ENCODE measurements around the gene ZFP57.
"Not testable (repeated sequence)": the region's sequence is repeated elsewhere in the genome, so short reads cannot be mapped to it uniquely, and the experiment has no call there.

Gene ZFP57

GRCh38 chr6:29671026-29671425 is 9.9 kb downstream of the ZFP57 start:
- WGBS (ENCODE audit: insufficient coverage, insufficient read length): no CpG with 5 or more reads among the region's 1 CpG
- no peak overlapping the region for H3K27ac ChIP-seq (ENCODE audit: low read length)
- no peaks in the 10 kb centered on the region for H3K27me3 ChIP-seq (ENCODE audit: control insufficient read depth, insufficient read depth, low read length)
- no peaks in the 10 kb centered on the region for H3K36me3 ChIP-seq (ENCODE audit: control insufficient read depth, insufficient read depth, low read length)
- no peak overlapping the region for H3K4me3 ChIP-seq (ENCODE audit: low read length)
- DNase-seq (ENCODE audit: low read depth, low spot score): no peak
- H3K4me1 ChIP-seq (ENCODE audit: control insufficient read depth, insufficient read depth, low read length): peaks cover 5% of the 10 kb centered on the region
- H3K9me3 ChIP-seq (ENCODE audit: control insufficient read depth, insufficient read depth, low read length): no peaks in the 10 kb centered on the region

GRCh38 chr6:29667158-29667557 is 13.8 kb downstream of the ZFP57 start:
- no CpG with 5 or more reads among the region's 5 CpGs for WGBS (ENCODE audit: insufficient coverage, insufficient read length)
- Histone ChIP-seq H3K9me3 (ENCODE audit: control insufficient read depth, insufficient read depth, low read length) (no peaks in the 10 kb centered on the region), H3K4me1 (ENCODE audit: control insufficient read depth, insufficient read depth, low read length) (peaks cover 9% of the 10 kb centered on the region), H3K27ac (ENCODE audit: low read length) (peak overlapping the region; percentile 75), H3K36me3 (ENCODE audit: control insufficient read depth, insufficient read depth, low read length) (no peaks in the 10 kb centered on the region), H3K27me3 (ENCODE audit: control insufficient read depth, insufficient read depth, low read length) (no peaks in the 10 kb centered on the region), H3K4me3 (ENCODE audit: low read length) (no peak overlapping the region)
- DNase-seq (ENCODE audit: low read depth, low spot score): no peak

- Histone ChIP-seq H3K4me3 (ENCODE audit: low read length) (no peak overlapping the region), H3K36me3 (ENCODE audit: control insufficient read depth, insufficient read depth, low read length) (no peaks in the 10 kb centered on the region), H3K9me3 (ENCODE audit: control insufficient read depth, insufficient read depth, low read length) (no peaks in the 10 kb centered on the region), H3K27ac (ENCODE audit: low read length) (peak overlapping the region; percentile 75), H3K27me3 (ENCODE audit: control insufficient read depth, insufficient read depth, low read length) (no peaks in the 10 kb centered on the region), H3K4me1 (ENCODE audit: control insufficient read depth, insufficient read depth, low read length) (peaks cover 9% of the 10 kb centered on the region)
- no CpG with 5 or more reads among the region's 1 CpG for WGBS (ENCODE audit: insufficient coverage, insufficient read length)
- DNase-seq (ENCODE audit: low read depth, low spot score): no peak
Measured at GRCh38 chr6:29666826-29667130, 14.2 kb downstream of the ZFP57 start.

- no peak for DNase-seq (ENCODE audit: low read depth, low spot score)
- peak overlapping the region; percentile 75 for H3K27ac ChIP-seq (ENCODE audit: low read length)
- peaks cover 9% of the 10 kb centered on the region for H3K4me1 ChIP-seq (ENCODE audit: control insufficient read depth, insufficient read depth, low read length)
- H3K27me3 ChIP-seq (ENCODE audit: control insufficient read depth, insufficient read depth, low read length): no peaks in the 10 kb centered on the region
- H3K36me3 ChIP-seq (ENCODE audit: control insufficient read depth, insufficient read depth, low read length): no peaks in the 10 kb centered on the region
- no peak overlapping the region for H3K4me3 ChIP-seq (ENCODE audit: low read length)
- H3K9me3 ChIP-seq (ENCODE audit: control insufficient read depth, insufficient read depth, low read length): no peaks in the 10 kb centered on the region
- no CpG with 5 or more reads among the region's 8 CpGs for WGBS (ENCODE audit: insufficient coverage, insufficient read length)
Measured at GRCh38 chr6:29665942-29666825, 14.8 kb downstream of the ZFP57 start.

- no CpG with 5 or more reads among the region's 5 CpGs for WGBS (ENCODE audit: insufficient coverage, insufficient read length)
- no peaks in the 10 kb centered on the region for H3K27me3 ChIP-seq (ENCODE audit: control insufficient read depth, insufficient read depth, low read length)
- H3K9me3 ChIP-seq (ENCODE audit: control insufficient read depth, insufficient read depth, low read length): no peaks in the 10 kb centered on the region
- no peak for DNase-seq (ENCODE audit: low read depth, low spot score)
- H3K4me3 ChIP-seq (ENCODE audit: low read length): no peak overlapping the region
- H3K4me1 ChIP-seq (ENCODE audit: control insufficient read depth, insufficient read depth, low read length): peaks cover 7% of the 10 kb centered on the region; the same call in 1 of the 2 replicates
- H3K36me3 ChIP-seq (ENCODE audit: control insufficient read depth, insufficient read depth, low read length): no peaks in the 10 kb centered on the region
- no peak overlapping the region for H3K27ac ChIP-seq (ENCODE audit: low read length)
Measured at GRCh38 chr6:29663300-29664042, 17.5 kb downstream of the ZFP57 start.

GRCh38 chr6:29661502-29662141 is 19.3 kb downstream of the ZFP57 start:
- peak; percentile 80 for DNase-seq (ENCODE audit: low read depth, low spot score)
- peak overlapping the region; percentile 49 for H3K27ac ChIP-seq (ENCODE audit: low read length)
- not testable (repeated sequence) for H3K36me3 ChIP-seq (ENCODE audit: control insufficient read depth, insufficient read depth, low read length); H3K27me3 ChIP-seq (ENCODE audit: control insufficient read depth, insufficient read depth, low read length); H3K4me3 ChIP-seq (ENCODE audit: low read length); H3K4me1 ChIP-seq (ENCODE audit: control insufficient read depth, insufficient read depth, low read length); H3K9me3 ChIP-seq (ENCODE audit: control insufficient read depth, insufficient read depth, low read length)
- WGBS (ENCODE audit: insufficient coverage, insufficient read length): no CpG with 5 or more reads among the region's 14 CpGs

- Histone ChIP-seq H3K27me3 (ENCODE audit: control insufficient read depth, insufficient read depth, low read length) (no peaks in the 10 kb centered on the region), H3K9me3 (ENCODE audit: control insufficient read depth, insufficient read depth, low read length) (no peaks in the 10 kb centered on the region), H3K36me3 (ENCODE audit: control insufficient read depth, insufficient read depth, low read length) (no peaks in the 10 kb centered on the region), H3K27ac (ENCODE audit: low read length) (peak overlapping the region; percentile 49), H3K4me1 (ENCODE audit: control insufficient read depth, insufficient read depth, low read length) (peaks cover 10% of the 10 kb centered on the region), H3K4me3 (ENCODE audit: low read length) (no peak overlapping the region)
- DNase-seq (ENCODE audit: low read depth, low spot score): no peak
- no CpG with 5 or more reads among the region's 3 CpGs for WGBS (ENCODE audit: insufficient coverage, insufficient read length)
Measured at GRCh38 chr6:29661071-29661470, 19.9 kb downstream of the ZFP57 start.

GRCh38 chr6:29656798-29657197 is 24.2 kb downstream of the ZFP57 start, which contains the start of gene MOG:
TSS of gene MOG (plus strand) at chr6:29657092. CDS start at chr6:29657210, 118 bp downstream.
- no CpG with 5 or more reads among the region's 4 CpGs for WGBS (ENCODE audit: insufficient coverage, insufficient read length)
- no peaks in the 10 kb centered on the region for H3K9me3 ChIP-seq (ENCODE audit: control insufficient read depth, insufficient read depth, low read length)
- no peaks in the 10 kb centered on the region for H3K27me3 ChIP-seq (ENCODE audit: control insufficient read depth, insufficient read depth, low read length)
- no peak within 1 kb of the TSS for H3K27ac ChIP-seq (ENCODE audit: low read length)
- H3K36me3 ChIP-seq (ENCODE audit: control insufficient read depth, insufficient read depth, low read length): no peaks in the 10 kb centered on the region
- no peak within 1 kb of the TSS for H3K4me3 ChIP-seq (ENCODE audit: low read length)
- peaks cover 7% of the 10 kb centered on the region for H3K4me1 ChIP-seq (ENCODE audit: control insufficient read depth, insufficient read depth, low read length)
- no peak for DNase-seq (ENCODE audit: low read depth, low spot score)

- H3K9me3 ChIP-seq (ENCODE audit: control insufficient read depth, insufficient read depth, low read length): no peaks in the 10 kb centered on the region
- peaks cover 7% of the 10 kb centered on the region for H3K4me1 ChIP-seq (ENCODE audit: control insufficient read depth, insufficient read depth, low read length)
- H3K27me3 ChIP-seq (ENCODE audit: control insufficient read depth, insufficient read depth, low read length): no peaks in the 10 kb centered on the region
- no peak overlapping the region for H3K4me3 ChIP-seq (ENCODE audit: low read length)
- no peak overlapping the region for H3K27ac ChIP-seq (ENCODE audit: low read length)
- no peaks in the 10 kb centered on the region for H3K36me3 ChIP-seq (ENCODE audit: control insufficient read depth, insufficient read depth, low read length)
- no peak for DNase-seq (ENCODE audit: low read depth, low spot score)
- no CpG with 5 or more reads among the region's 2 CpGs for WGBS (ENCODE audit: insufficient coverage, insufficient read length)
Measured at GRCh38 chr6:29656157-29656556, 24.8 kb downstream of the ZFP57 start.

- no CpG with 5 or more reads among the region's 6 CpGs for WGBS (ENCODE audit: insufficient coverage, insufficient read length)
- Histone ChIP-seq H3K27ac (ENCODE audit: low read length) (no peak overlapping the region), H3K36me3 (ENCODE audit: control insufficient read depth, insufficient read depth, low read length) (no peaks in the 10 kb centered on the region), H3K27me3 (ENCODE audit: control insufficient read depth, insufficient read depth, low read length) (no peaks in the 10 kb centered on the region), H3K4me1 (ENCODE audit: control insufficient read depth, insufficient read depth, low read length) (peaks cover 7% of the 10 kb centered on the region), H3K9me3 (ENCODE audit: control insufficient read depth, insufficient read depth, low read length) (no peaks in the 10 kb centered on the region), H3K4me3 (ENCODE audit: low read length) (no peak overlapping the region)
- no peak for DNase-seq (ENCODE audit: low read depth, low spot score)
Measured at GRCh38 chr6:29655658-29656057, 25.3 kb downstream of the ZFP57 start.

Data from iPS DF 6.9 (cell line).